KMS-11 (cell line): ENCODE data around the gene LRPAP1.

Experiments used
- H2AFZ ChIP-seq: fragments of 200-600 bp; sonication (generic); 2 replicates; pipeline ENCODE4 v1.6.1; 2016; ENCODE audit warnings: antibody characterized with exemption, mixed run types, low read depth
- H3K27ac ChIP-seq: fragments of 200-600 bp; sonication (generic); 2 replicates; pipeline ENCODE4 v1.6.1; 2016; ENCODE audit warnings: mild to moderate bottlenecking, mixed run types
- H3K27me3 ChIP-seq: fragments of 200-600 bp; sonication (generic); 2 replicates; pipeline ENCODE4 v1.6.1; 2017; ENCODE audit warnings: mild to moderate bottlenecking, low read depth, mixed run types, moderate library complexity; ENCODE audit not compliant: insufficient read depth
- H3K36me3 ChIP-seq: fragments of 200-600 bp; sonication (generic); 2 replicates; pipeline ENCODE4 v1.6.1; 2017; ENCODE audit warnings: mild to moderate bottlenecking, mixed run types; ENCODE audit not compliant: insufficient read depth
- H3K4me1 ChIP-seq: fragments of 200-600 bp; sonication (generic); 2 replicates; pipeline ENCODE4 v1.6.1; 2016; ENCODE audit warnings: mild to moderate bottlenecking, low read depth, mixed run types; ENCODE audit not compliant: poor library complexity, severe bottlenecking
- H3K4me2 ChIP-seq: fragments of 200-600 bp; sonication (generic); 2 replicates; pipeline ENCODE4 v1.7.0; 2016; ENCODE audit warnings: mild to moderate bottlenecking, mixed run types
- H3K4me3 ChIP-seq: fragments of 200-600 bp; sonication (generic); IDR thresholded peaks from 2 replicates; pipeline ENCODE4 v1.6.1; 2017; ENCODE audit warnings: low read depth, low read length, mixed read lengths; ENCODE audit not compliant: insufficient read depth
- H3K79me2 ChIP-seq: fragments of 200-600 bp; sonication (generic); 2 replicates; pipeline ENCODE4 v1.6.1; 2016; ENCODE audit warnings: low read depth, mixed run types; ENCODE audit not compliant: insufficient read depth
- H3K9ac ChIP-seq: fragments of 200-600 bp; sonication (generic); 2 replicates; pipeline ENCODE4 v1.6.1; 2016; ENCODE audit warnings: mild to moderate bottlenecking, mixed run types
- H4K20me1 ChIP-seq: fragments of 200-600 bp; sonication (generic); 2 replicates; pipeline ENCODE4 v1.6.1; 2016; ENCODE audit warnings: mild to moderate bottlenecking, mixed run types; ENCODE audit not compliant: insufficient read depth
- CTCF ChIP-seq: fragments of 200-600 bp; sonication (generic); conservative IDR thresholded peaks from 2 replicates; pipeline ENCODE4 v1.6.1; 2017; ENCODE audit warnings: low read depth, mild to moderate bottlenecking, antibody characterized with exemption, low read length, moderate library complexity, mixed read lengths

LRPAP1 gene

GRCh38 chr4:3488820-3489219, 43.4 kb downstream of the LRPAP1 start:
- H3K36me3 ChIP-seq: no peaks in the 10 kb centered on the region
- no peak overlapping the region for H3K4me3 ChIP-seq
- H3K27ac ChIP-seq: no peak overlapping the region
- no peaks in the 10 kb centered on the region for H4K20me1 ChIP-seq
- no peaks in the 10 kb centered on the region for H3K4me1 ChIP-seq
- H3K27me3 ChIP-seq: peaks cover 24% of the 10 kb centered on the region; the same call in 1 of the 2 replicates
- H3K4me2 ChIP-seq: no peak overlapping the region
- H3K79me2 ChIP-seq: no peaks in the 10 kb centered on the region
- no peak overlapping the region for H3K9ac ChIP-seq
- H2AFZ ChIP-seq: no peak overlapping the region
- TF ChIP-seq CTCF: no peak

GRCh38 chr4:3487861-3488260, 44.4 kb downstream of the LRPAP1 start:
- Histone ChIP-seq H3K36me3 (no peaks in the 10 kb centered on the region), H3K27me3 (peaks cover 28% of the 10 kb centered on the region; the same call in 1 of the 2 replicates), H3K27ac (no peak overlapping the region), H2AFZ (no peak overlapping the region), H3K4me3 (no peak overlapping the region), H3K4me2 (no peak overlapping the region), H4K20me1 (no peaks in the 10 kb centered on the region), H3K4me1 (no peaks in the 10 kb centered on the region), H3K79me2 (no peaks in the 10 kb centered on the region), H3K9ac (no peak overlapping the region)
- no peak for TF ChIP-seq CTCF

DNA sequence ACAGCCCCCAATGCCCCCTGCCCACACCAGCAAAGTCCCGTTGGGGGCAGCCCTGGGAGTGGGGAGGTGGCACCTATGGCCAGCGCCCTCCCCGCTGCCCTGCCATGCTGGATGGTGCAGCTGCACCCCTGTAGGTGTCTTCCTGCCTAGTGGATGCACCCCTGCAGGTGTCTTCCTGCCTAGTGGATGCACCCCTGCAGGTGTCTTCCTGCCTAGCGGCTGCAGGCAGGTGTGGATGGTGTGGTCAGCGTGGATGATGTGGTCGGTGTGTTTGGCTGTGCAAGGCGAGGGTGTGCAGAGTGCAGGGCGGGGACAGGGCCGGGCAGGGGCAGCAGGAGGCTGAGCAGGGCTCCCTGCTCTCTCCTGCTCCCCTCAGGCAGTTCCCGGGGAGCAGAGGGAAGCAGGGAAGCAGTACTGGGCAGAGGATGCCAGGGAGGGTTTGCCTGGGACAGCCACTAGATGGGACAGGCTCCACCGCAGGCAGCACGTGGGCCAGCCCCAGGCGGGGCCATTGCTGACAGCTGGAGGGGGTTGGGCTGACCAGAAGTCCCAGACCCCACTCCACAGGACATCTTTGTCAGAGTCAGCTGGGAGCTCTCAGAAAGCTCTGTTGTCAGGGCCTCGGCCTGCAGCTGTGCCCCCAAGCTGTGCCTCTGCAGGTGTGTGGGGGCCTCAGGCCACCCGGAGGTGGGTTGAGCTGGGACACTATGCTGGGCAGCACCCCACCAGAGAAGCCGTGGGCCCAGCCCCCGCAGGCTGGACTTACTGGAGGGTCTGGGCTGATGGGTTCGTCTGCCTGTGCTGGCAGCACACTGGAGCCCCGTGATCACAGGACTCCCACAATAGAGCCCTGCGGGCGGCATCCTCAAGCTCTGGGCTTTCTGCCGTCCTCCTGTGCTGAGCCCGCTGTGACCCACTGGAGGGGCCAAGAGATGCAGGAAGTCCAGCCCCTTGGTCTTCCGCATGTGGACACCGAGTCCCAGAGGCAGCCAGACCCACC, 45.4 kb downstream of the LRPAP1 start:
- Histone ChIP-seq H3K4me1 (no peaks in the 10 kb centered on the region), H3K27me3 (peaks cover 30% of the 10 kb centered on the region; the same call in 1 of the 2 replicates), H3K79me2 (no peaks in the 10 kb centered on the region), H2AFZ (no peak overlapping the region), H3K9ac (no peak overlapping the region), H3K4me2 (no peak overlapping the region), H4K20me1 (no peaks in the 10 kb centered on the region), H3K27ac (no peak overlapping the region), H3K36me3 (no peaks in the 10 kb centered on the region), H3K4me3 (no peak overlapping the region)
- no peak for TF ChIP-seq CTCF

- Histone ChIP-seq H3K4me2 (no peak overlapping the region), H3K27ac (no peak overlapping the region), H3K9ac (no peak overlapping the region), H3K79me2 (no peaks in the 10 kb centered on the region), H2AFZ (no peak overlapping the region), H3K4me1 (no peaks in the 10 kb centered on the region), H3K27me3 (peaks cover 27% of the 10 kb centered on the region; the same call in 1 of the 2 replicates), H3K36me3 (no peaks in the 10 kb centered on the region), H4K20me1 (no peaks in the 10 kb centered on the region), H3K4me3 (no peak overlapping the region)
- TF ChIP-seq CTCF: no peak
Measured at GRCh38 chr4:3485886-3486540, 46.2 kb downstream of the LRPAP1 start.
